OCI-LY1 (cell line): ENCODE data around the gene ATXN3.

ENCODE experiments used
- H2AFZ ChIP-seq: fragments of 200-600 bp; sonication (generic), shearing (Covaris generic); 2 replicates; pipeline ENCODE4 v1.6.0; 2014; ENCODE audit warnings: antibody characterized with exemption, mild to moderate bottlenecking, low read length
- H3F3A ChIP-seq: fragments of 200-600 bp; sonication (generic), shearing (Covaris generic); 2 replicates; pipeline ENCODE4 v1.6.0; 2014; ENCODE audit warnings: mild to moderate bottlenecking, antibody characterized with exemption, low read length, moderate library complexity; ENCODE audit not compliant: insufficient read depth
- H3K27ac ChIP-seq: fragments of 200-600 bp; sonication (generic); 2 replicates; pipeline ENCODE4 v1.5.1; 2014; ENCODE audit warnings: low read length, mixed run types, mild to moderate bottlenecking, low read depth; ENCODE audit not compliant: poor library complexity, severe bottlenecking
- H3K27me3 ChIP-seq: fragments of 200-600 bp; sonication (generic); 2 replicates; pipeline ENCODE4 v1.6.0; 2014; ENCODE audit warnings: antibody characterized with exemption, mild to moderate bottlenecking, low read length, moderate library complexity; ENCODE audit not compliant: insufficient read depth
- H3K36me3 ChIP-seq: fragments of 200-600 bp; sonication (generic); 2 replicates; pipeline ENCODE4 v1.6.1; 2014; ENCODE audit warnings: mild to moderate bottlenecking, antibody characterized with exemption, low read length, moderate library complexity, mixed read lengths; ENCODE audit not compliant: insufficient read depth
- H3K4me1 ChIP-seq: fragments of 200-600 bp; sonication (generic); 2 replicates; pipeline ENCODE4 v1.5.1; 2014; ENCODE audit warnings: mild to moderate bottlenecking, low read length, moderate library complexity; ENCODE audit not compliant: insufficient read depth, severe bottlenecking
- H3K4me2 ChIP-seq: fragments of 200-600 bp; sonication (generic), shearing (Covaris generic); 2 replicates; pipeline ENCODE4 v1.6.1; 2014; ENCODE audit warnings: low read length
- H3K4me3 ChIP-seq: fragments of 200-600 bp; sonication (generic); 2 replicates; pipeline ENCODE4 v1.5.1; 2014; ENCODE audit warnings: low read length, low read depth, mild to moderate bottlenecking, mixed read lengths; ENCODE audit not compliant: poor library complexity, severe bottlenecking
- H3K79me2 ChIP-seq: fragments of 200-600 bp; shearing (Covaris generic); 2 replicates; pipeline ENCODE4 v1.6.1; 2016; ENCODE audit warnings: mixed run types, low read length, mixed read lengths; ENCODE audit not compliant: insufficient read depth
- H3K9ac ChIP-seq: fragments of 200-600 bp; sonication (generic), shearing (Covaris generic); 2 replicates; pipeline ENCODE4 v1.6.1; 2014; ENCODE audit warnings: mild to moderate bottlenecking, low read length, mixed read lengths
- H3K9me2 ChIP-seq: fragments of 200-600 bp; sonication (generic), shearing (Covaris generic); 2 replicates; pipeline ENCODE4 v1.6.1; 2014; ENCODE audit warnings: low read depth, mild to moderate bottlenecking, low read length, mixed read lengths
- H3K9me3 ChIP-seq: fragments of 200-600 bp; shearing (Covaris generic); 2 replicates; pipeline ENCODE4 v1.6.1; 2014; ENCODE audit warnings: low read length, mixed read lengths
- H4K20me1 ChIP-seq: fragments of 200-600 bp; sonication (generic), shearing (Covaris generic); 2 replicates; pipeline ENCODE4 v1.6.0; 2016; ENCODE audit warnings: mild to moderate bottlenecking, low read length; ENCODE audit not compliant: insufficient read depth
- CTCF ChIP-seq: fragments of 200-600 bp; sonication (generic), shearing (Covaris generic); IDR thresholded peaks from 2 replicates; pipeline ENCODE4 v1.5.1; 2017; ENCODE audit warnings: mild to moderate bottlenecking, antibody characterized with exemption, low read length, moderate library complexity, mixed read lengths
- EZH2 ChIP-seq: fragments of 200-600 bp; sonication (generic), shearing (Covaris generic); IDR thresholded peaks from 2 replicates; pipeline ENCODE4 v1.8.0; 2017; ENCODE audit warnings: borderline replicate concordance, mixed run types, mild to moderate bottlenecking, antibody characterized with exemption, low read length, moderate library complexity, mixed read lengths

The ATXN3 gene

GRCh38 chr14:92093320-92093719 lies 13.1 kb downstream of the ATXN3 start:
- peaks cover 33% of the 10 kb centered on the region for H3K36me3 ChIP-seq
- H3K4me3 ChIP-seq: no peak overlapping the region
- H2AFZ ChIP-seq: no peak overlapping the region

GRCh38 chr14:92088494-92088893 lies 17.9 kb downstream of the ATXN3 start:
- Histone ChIP-seq H3K27me3 (no peaks in the 10 kb centered on the region), H3K79me2 (no peaks in the 10 kb centered on the region), H2AFZ (no peak overlapping the region), H4K20me1 (no peaks in the 10 kb centered on the region), H3K4me3 (no peak overlapping the region), H3K9ac (no peak overlapping the region), H3K4me1 (no peaks in the 10 kb centered on the region), H3K27ac (no peak overlapping the region), H3K9me2 (no peaks in the 10 kb centered on the region), H3K36me3 (peaks cover 14% of the 10 kb centered on the region), H3F3A (no peaks in the 10 kb centered on the region), H3K9me3 (no peaks in the 10 kb centered on the region), H3K4me2 (no peak overlapping the region)
- no peak for TF ChIP-seq CTCF
- no peak for TF ChIP-seq EZH2

More at GRCh38 chr14:92093320-92093719, 13.1 kb downstream of the ATXN3 start:
- Histone ChIP-seq H3K27ac (no peak overlapping the region), H3K27me3 (no peaks in the 10 kb centered on the region), H3K9me3 (no peaks in the 10 kb centered on the region), H3K4me1 (no peaks in the 10 kb centered on the region), H4K20me1 (no peaks in the 10 kb centered on the region), H3F3A (no peaks in the 10 kb centered on the region), H3K9me2 (no peaks in the 10 kb centered on the region), H3K79me2 (peaks cover 7% of the 10 kb centered on the region), H3K4me2 (no peak overlapping the region), H3K9ac (no peak overlapping the region)
- TF ChIP-seq CTCF: peak; percentile 50
- no peak for TF ChIP-seq EZH2

GRCh38 chr14:92074555-92074954 lies 31.8 kb downstream of the ATXN3 start:
- Histone ChIP-seq H3K36me3 (peaks cover 25% of the 10 kb centered on the region), H4K20me1 (no peaks in the 10 kb centered on the region), H3K27ac (no peak overlapping the region), H3K4me1 (no peaks in the 10 kb centered on the region), H3K9me3 (no peaks in the 10 kb centered on the region), H3K27me3 (no peaks in the 10 kb centered on the region), H3K9ac (no peak overlapping the region), H3F3A (no peaks in the 10 kb centered on the region), H3K4me2 (no peak overlapping the region), H2AFZ (no peak overlapping the region), H3K79me2 (no peaks in the 10 kb centered on the region), H3K9me2 (no peaks in the 10 kb centered on the region), H3K4me3 (no peak overlapping the region)
- TF ChIP-seq EZH2 (no peak), CTCF (no peak)
